ENCODE data around the gene SPATA31C1. TPM values are rescaled to one million over a fixed set of nuclear protein-coding genes. Genes with fewer than 3 reads are reported as not detected.

The SPATA31C1 gene
- polyA plus RNA-seq, 3 donors, result not detected

- Histone ChIP-seq H3K4me2 (replicated peaks; ENCODE audit: extremely low read depth, low read length, poor library complexity, severe bottlenecking) (no peak overlapping the region), H4K20me1 (ENCODE audit: insufficient read depth, low read length) (no peaks in the 10 kb centered on the region), H3K27me3 (ENCODE audit: control insufficient read depth in 2 of 2, insufficient read depth in 2 of 2, low read length in 2 of 2) (peaks cover 0 to 9% of the 10 kb centered on the region in 2 donors), H3K9ac (ENCODE audit: insufficient read depth, low read length, poor library complexity, severe bottlenecking) (no peak overlapping the region), H3K27ac (ENCODE audit: low read depth in 1 of 2, low read length in 2 of 2) (no peak overlapping the region), H3K79me2 (ENCODE audit: insufficient read depth, low read length) (no peaks in the 10 kb centered on the region), H3K4me1 (ENCODE audit: control insufficient read depth in 1 of 2, insufficient read depth in 2 of 2, low read length in 2 of 2) (no peaks in the 10 kb centered on the region), H3K36me3 (replicated peaks in 1 of 2; ENCODE audit: control insufficient read depth in 1 of 2, insufficient read depth in 2 of 2, low read length in 2 of 2) (no peaks in the 10 kb centered on the region), H2AFZ (ENCODE audit: insufficient read depth, low read depth, low read length, poor library complexity, severe bottlenecking) (no peak overlapping the region), H3K9me3 (replicated peaks in 1 of 2; ENCODE audit: control insufficient read depth in 1 of 2, insufficient read depth in 1 of 2, low read length in 2 of 2) (no peaks in the 10 kb centered on the region), H3K4me3 (replicated peaks in 1 of 3; ENCODE audit: low read depth in 2 of 3, low read length in 3 of 3) (no peak overlapping the region)
- 83% methylated on average over 1 of the region's 1 CpG for WGBS (ENCODE audit: insufficient coverage)
- intact Hi-C loops (cut with micrococcal nuclease), result loop anchor here in 1 of 2 donors (10.0 kb wide), 1 partner anchor 1326 kb away; no protein-coding TSS in a partner anchor
- no peaks in the 10 kb centered on the region for H3K4me1 Mint-ChIP-seq
- TF ChIP-seq CTCF (IDR thresholded peaks at IDR 0.05), result no peak
- DNase-seq, result no peak
- no peaks in the 10 kb centered on the region for H3K36me3 Mint-ChIP-seq
- peaks cover 10 to 23% (median 12%) of the 10 kb centered on the region in 3 donors for H3K27me3 Mint-ChIP-seq (ENCODE audit: low read depth in 3 of 3)
- H3K27ac Mint-ChIP-seq, result no peak overlapping the region
- peaks cover 0 to 8% (median 5%) of the 10 kb centered on the region in 7 donors for H3K9me3 Mint-ChIP-seq
- H3K4me3 Mint-ChIP-seq, result no peak overlapping the region
These were observed 40.8 kb downstream of the SPATA31C1 start for GRCh38 chr9:87958591-87958990.

GRCh38 chr9:87959916-87960581 is 42.3 kb downstream of the SPATA31C1 start:
- no peak for TF ChIP-seq CTCF (IDR thresholded peaks at IDR 0.05)
- H3K4me1 ChIP-seq (ENCODE audit: control insufficient read depth in 1 of 2, insufficient read depth in 2 of 2, low read length in 2 of 2), result no peaks in the 10 kb centered on the region
- no peak for DNase-seq
- intact Hi-C loops (cut with micrococcal nuclease), result loop anchor here in 1 of 2 donors (10.0 kb wide), 1 partner anchor 1325 kb away; no protein-coding TSS in a partner anchor
- no peak overlapping the region for H3K27ac ChIP-seq (ENCODE audit: low read depth in 1 of 2, low read length in 2 of 2)
- WGBS (ENCODE audit: insufficient coverage), result 90% methylated on average over 3 of the region's 4 CpGs
- no peak overlapping the region for H2AFZ ChIP-seq (ENCODE audit: insufficient read depth, low read depth, low read length, poor library complexity, severe bottlenecking)
- Mint-ChIP-seq H3K9me3 (peaks cover 0 to 8% (median 5%) of the 10 kb centered on the region in 7 donors), H3K36me3 (no peaks in the 10 kb centered on the region), H3K4me1 (no peaks in the 10 kb centered on the region), H3K27me3 (ENCODE audit: low read depth in 3 of 3) (peaks cover 10 to 20% (median 12%) of the 10 kb centered on the region in 3 donors), H3K4me3 (no peak overlapping the region), H3K27ac (no peak overlapping the region)
- no peak overlapping the region for H3K4me3 ChIP-seq (replicated peaks in 1 of 3; ENCODE audit: low read depth in 2 of 3, low read length in 3 of 3)
- H4K20me1 ChIP-seq (ENCODE audit: insufficient read depth, low read length), result no peaks in the 10 kb centered on the region
- H3K9ac ChIP-seq (ENCODE audit: insufficient read depth, low read length, poor library complexity, severe bottlenecking), result no peak overlapping the region
- H3K9me3 ChIP-seq (replicated peaks in 1 of 2; ENCODE audit: control insufficient read depth in 1 of 2, insufficient read depth in 1 of 2, low read length in 2 of 2), result no peaks in the 10 kb centered on the region
- no peaks in the 10 kb centered on the region for H3K36me3 ChIP-seq (replicated peaks in 1 of 2; ENCODE audit: control insufficient read depth in 1 of 2, insufficient read depth in 2 of 2, low read length in 2 of 2)
- H3K4me2 ChIP-seq (replicated peaks; ENCODE audit: extremely low read depth, low read length, poor library complexity, severe bottlenecking), result no peak overlapping the region
- H3K79me2 ChIP-seq (ENCODE audit: insufficient read depth, low read length), result no peaks in the 10 kb centered on the region
- peaks cover 0 to 9% of the 10 kb centered on the region in 2 donors for H3K27me3 ChIP-seq (ENCODE audit: control insufficient read depth in 2 of 2, insufficient read depth in 2 of 2, low read length in 2 of 2)
